K562 (cell line): Measurements from ENCODE around the gene SCAMP3. TPM values are rescaled to one million over a fixed set of nuclear protein-coding genes. Genes with fewer than 3 reads are reported as not detected.
A peak's percentile ranks its signal among the peaks of the same experiment; 100 is the strongest.

Source experiments
- CEBPG ChIP-seq, 3 experiments: fragments of 200-800 bp in 1 of 3; sonication (Bioruptor generic) in 1 of 3; sonication (generic) in 1 of 3; formaldehyde crosslinking in 1 of 3; IDR thresholded peaks in 2 of 3; conservative IDR thresholded peaks in 1 of 3; 2 replicates each; pipeline versions ENCODE4 v1.6.1 to v1.8.0; 2016 to 2022; ENCODE audit warnings: missing compliant biosample characterization in 2 of 3, missing genetic modification characterization in 2 of 3, mild to moderate bottlenecking in 1 of 3, missing genetic modification reagents in 1 of 3
- CREB1 ChIP-seq, 2 experiments: sonication (generic) in 1 of 2; formaldehyde crosslinking in 1 of 2; IDR thresholded peaks; 2 replicates each; pipeline versions ENCODE4 v1.6.1 to v1.8.0; 2012 to 2022; ENCODE audit warnings: inconsistent platforms in 1 of 2, mild to moderate bottlenecking in 1 of 2, missing genetic modification reagents in 1 of 2, moderate library complexity in 1 of 2
- CXXC5 ChIP-seq: fragments of 250-450 bp; sonication (Bioruptor Pico); IDR thresholded peaks from 2 replicates; pipeline ENCODE4 v1.8.0; 2022; ENCODE audit warnings: inconsistent platforms, mild to moderate bottlenecking, moderate library complexity
- ETS2 ChIP-seq: IDR thresholded peaks from 2 replicates; pipeline ENCODE4 v1.6.1; 2016; ENCODE audit warnings: borderline replicate concordance, missing genetic modification characterization, mild to moderate bottlenecking, moderate library complexity, missing compliant biosample characterization; ENCODE audit not compliant: poor library complexity, severe bottlenecking
- FOXA1 ChIP-seq: fragments of 450-650 bp; IDR thresholded peaks from 2 replicates; pipeline ENCODE4 v1.6.1; 2016; ENCODE audit warnings: mild to moderate bottlenecking, borderline replicate concordance
- HDAC2 ChIP-seq: fragments of 450-650 bp; IDR thresholded peaks from 2 replicates; pipeline ENCODE4 v1.6.1; 2016; ENCODE audit warnings: mild to moderate bottlenecking
- HDAC8 ChIP-seq: fragments of 450-650 bp; IDR thresholded peaks from 2 replicates; pipeline ENCODE4 v1.6.1; 2016; ENCODE audit warnings: mild to moderate bottlenecking, missing genetic modification characterization, moderate library complexity, missing compliant biosample characterization
- NCOA2 ChIP-seq, 2 experiments: fragments of 450-650 bp; IDR thresholded peaks; 2 replicates each; pipeline ENCODE4 v1.6.1; 2018; ENCODE audit warnings: mild to moderate bottlenecking in 2 of 2, moderate library complexity in 1 of 2; ENCODE audit not compliant: partially characterized antibody in 2 of 2
- NFE2L1 ChIP-seq: fragments of 450-650 bp; IDR thresholded peaks from 2 replicates; pipeline ENCODE4 v1.6.1; 2016; ENCODE audit warnings: missing genetic modification characterization, low read depth, mild to moderate bottlenecking, missing compliant biosample characterization, moderate library complexity, borderline replicate concordance
- NFXL1 ChIP-seq: fragments of 450-650 bp; formaldehyde crosslinking; IDR thresholded peaks from 2 replicates; pipeline ENCODE4 v1.4.0; 2021; ENCODE audit warnings: mild to moderate bottlenecking
- NR2C1 ChIP-seq, 2 experiments: fragments of 450-650 bp; IDR thresholded peaks; 2 replicates each; pipeline ENCODE4 v1.6.1; 2017; ENCODE audit warnings: mild to moderate bottlenecking in 2 of 2, antibody characterized with exemption in 1 of 2, inconsistent platforms in 1 of 2, missing compliant biosample characterization in 1 of 2, missing genetic modification characterization in 1 of 2
- PHF8 ChIP-seq: fragments of 200-600 bp; sonication (generic); IDR thresholded peaks from 2 replicates; pipeline ENCODE4 v1.6.1; 2012; ENCODE audit warnings: mixed run types, mild to moderate bottlenecking, inconsistent platforms, low read length, moderate library complexity, borderline replicate concordance
- RBM15 ChIP-seq: fragments of 200-400 bp; formaldehyde crosslinking; IDR thresholded peaks from 2 replicates; pipeline ENCODE4 v1.6.1; 2018; ENCODE audit warnings: mild to moderate bottlenecking, low read length, moderate library complexity; ENCODE audit not compliant: insufficient read depth
- RBM34 ChIP-seq: fragments of 200-400 bp; formaldehyde crosslinking; IDR thresholded peaks from 2 replicates; pipeline ENCODE4 v1.6.1; 2018; ENCODE audit warnings: low read length, borderline replicate concordance; ENCODE audit not compliant: insufficient read depth
- RCOR1 ChIP-seq, 2 experiments: IDR thresholded peaks; 2 replicates each; pipeline ENCODE4 v1.6.1; 2012; ENCODE audit warnings: low read depth in 2 of 2, low read length in 2 of 2, borderline replicate concordance in 1 of 2, improper control_type of control experiment in 1 of 2
- RFX7 ChIP-seq: fragments of 250-450 bp; sonication (Bioruptor Pico); IDR thresholded peaks from 2 replicates; pipeline ENCODE4 v1.5.1; 2021; ENCODE audit warnings: mild to moderate bottlenecking
- RNF2 ChIP-seq: sonication (generic); IDR thresholded peaks from 2 replicates; pipeline ENCODE4 v1.6.1; 2016
- SMC3 ChIP-seq: conservative IDR thresholded peaks from 2 replicates; pipeline ENCODE4 v1.6.1; 2011; ENCODE audit warnings: low read depth, low read length, improper control_type of control experiment; ENCODE audit not compliant: insufficient read depth
- VEZF1 ChIP-seq: fragments of 200-800 bp; sonication (Bioruptor generic); IDR thresholded peaks from 2 replicates; pipeline ENCODE4 v1.6.1; 2017; ENCODE audit warnings: missing genetic modification characterization, missing compliant biosample characterization
- WHSC1 ChIP-seq: IDR thresholded peaks from one replicate; pipeline ENCODE4 v1.6.1; 2012; ENCODE audit warnings: low read length, control low read depth, inconsistent platforms
- ZFPM2 ChIP-seq: fragments of 250-450 bp; sonication (Bioruptor Pico); IDR thresholded peaks from 2 replicates; pipeline ENCODE4 v1.5.1; 2022; ENCODE audit warnings: mild to moderate bottlenecking
- ZNF347 ChIP-seq: fragments of 450-650 bp; formaldehyde crosslinking; IDR thresholded peaks from 2 replicates; pipeline ENCODE4 v1.4.0; 2020; ENCODE audit warnings: low read depth, mild to moderate bottlenecking, moderate library complexity
- ZNF436 ChIP-seq: fragments of 250-450, 450-650 bp; sonication (Bioruptor Pico); formaldehyde crosslinking; IDR thresholded peaks from 2 replicates; pipeline ENCODE4 v1.7.0; 2020; ENCODE audit warnings: mild to moderate bottlenecking
- polyA plus RNA-seq, 8 experiments: library from polyadenylated mRNA; depleted of rRNA in 4 of 8; stranded (reverse) in 5 of 8; unstranded in 3 of 8; fragments of >200 nt; fragmentation: Nextera tagmentation in 2 of 8; fragmentation: Illumina TruSeq in 1 of 8; extraction: Ambion mirVana in 2 of 8; extraction: Trizol in 1 of 8; gene quantifications; 2 replicates each; pipeline versions ENCODE4 v1.2.1 to v1.2.3, GENCODE V29; 2011 to 2014; ENCODE audit warnings: inconsistent platforms in 1 of 8, missing spikeins in 1 of 8
- total RNA-seq, 7 experiments: library from RNA; depleted of rRNA in 6 of 7; stranded (reverse); fragments of >200 nt in 6 of 7; fragmentation: Illumina TruSeq in 2 of 7; extraction: Trizol in 2 of 7; gene quantifications; 2 replicates each; pipeline versions ENCODE4 v1.2.1 to v1.2.3, GENCODE V29; 2011 to 2021; ENCODE audit warnings: low replicate concordance in 1 of 7
- TF ChIP-seq, protein P1 (sequence below): fragments of 450-650 bp; formaldehyde crosslinking; IDR thresholded peaks from 2 replicates; pipeline ENCODE4 v1.4.0; 2020; ENCODE audit warnings: mild to moderate bottlenecking, moderate library complexity
- TF ChIP-seq, protein P2 (sequence below): sonication (generic); formaldehyde crosslinking; IDR thresholded peaks from 2 replicates; pipeline ENCODE4 v1.9.0; 2022; ENCODE audit warnings: mild to moderate bottlenecking, missing genetic modification reagents

The SCAMP3 gene
- total and polyA plus RNA-seq, 9 of the 15 experiments (the other 6 are each of a cell fraction or from before 2014, with no cell fraction given) = 14.2 to 131 (median 86.1) TPM

DNA sequence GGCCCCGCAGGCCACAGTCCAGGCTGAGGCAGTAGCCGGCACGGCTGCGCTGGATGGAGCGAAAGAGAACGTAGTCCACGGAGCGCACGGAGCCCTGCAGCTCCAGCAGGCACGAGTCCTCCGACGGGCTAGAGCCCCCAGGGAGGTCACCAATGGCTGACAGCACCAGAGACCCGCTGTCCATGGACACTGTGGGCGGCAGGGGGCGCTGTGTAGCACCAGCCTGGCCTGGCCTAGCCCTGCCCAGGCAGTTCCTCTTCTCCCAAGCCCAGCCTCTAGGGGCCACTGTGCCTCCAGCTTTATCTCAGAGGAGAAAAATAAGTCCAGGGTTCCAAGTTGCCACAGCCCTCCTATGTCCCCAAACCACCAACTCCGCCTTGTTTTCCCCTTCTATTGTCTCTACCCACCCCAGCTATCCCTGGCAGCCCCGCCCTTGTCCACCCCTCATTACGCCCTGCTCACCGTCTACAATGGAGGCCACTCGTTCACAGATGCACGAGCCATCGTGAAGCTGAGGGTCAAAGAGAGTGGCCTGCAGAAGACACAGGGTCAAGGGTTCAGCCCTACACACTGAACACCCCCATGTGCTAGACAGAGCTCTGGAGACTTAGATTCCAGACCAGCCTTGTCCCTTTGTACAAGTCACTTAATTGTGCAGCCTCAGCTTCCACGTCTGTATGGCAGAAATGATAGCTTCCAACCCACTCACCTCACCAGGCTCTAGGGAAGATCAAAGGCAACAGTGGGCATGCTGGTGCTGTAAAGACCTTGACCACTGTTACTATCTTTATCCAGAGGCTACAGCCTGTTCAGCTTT, 11.3 kb downstream of the SCAMP3 start (continued):
- TF ChIP-seq PHF8 = no peak
- no peak for TF ChIP-seq ETS2 (tag)
- TF ChIP-seq ZNF436 (CRISPR knock-in tag) = no peak
- TF ChIP-seq RNF2 = no peak
- TF ChIP-seq NFE2L1 = no peak
- TF ChIP-seq ZFPM2 (CRISPR knock-in tag) = no peak
- peak; percentile 97 for TF ChIP-seq SMC3
- TF ChIP-seq HDAC8 (tag) = no peak
- TF ChIP-seq, protein P1, sequence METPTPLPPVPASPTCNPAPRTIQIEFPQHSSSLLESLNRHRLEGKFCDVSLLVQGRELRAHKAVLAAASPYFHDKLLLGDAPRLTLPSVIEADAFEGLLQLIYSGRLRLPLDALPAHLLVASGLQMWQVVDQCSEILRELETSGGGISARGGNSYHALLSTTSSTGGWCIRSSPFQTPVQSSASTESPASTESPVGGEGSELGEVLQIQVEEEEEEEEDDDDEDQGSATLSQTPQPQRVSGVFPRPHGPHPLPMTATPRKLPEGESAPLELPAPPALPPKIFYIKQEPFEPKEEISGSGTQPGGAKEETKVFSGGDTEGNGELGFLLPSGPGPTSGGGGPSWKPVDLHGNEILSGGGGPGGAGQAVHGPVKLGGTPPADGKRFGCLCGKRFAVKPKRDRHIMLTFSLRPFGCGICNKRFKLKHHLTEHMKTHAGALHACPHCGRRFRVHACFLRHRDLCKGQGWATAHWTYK (CRISPR knock-in tag) = peak; percentile 69; the same call in 1 of the 2 replicates
- TF ChIP-seq RCOR1 (IDR thresholded peaks at IDR 0.05; ENCODE audit: borderline replicate concordance in 1 of 2, low read depth in 2 of 2, low read length in 2 of 2) = peak in 1 of 2 experiments; percentile 72; a peak in 1 of 4 replicates
- TF ChIP-seq HDAC2 = no peak
- no peak for TF ChIP-seq RBM34
- TF ChIP-seq, protein P2, sequence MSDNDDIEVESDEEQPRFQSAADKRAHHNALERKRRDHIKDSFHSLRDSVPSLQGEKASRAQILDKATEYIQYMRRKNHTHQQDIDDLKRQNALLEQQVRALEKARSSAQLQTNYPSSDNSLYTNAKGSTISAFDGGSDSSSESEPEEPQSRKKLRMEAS (CRISPR knock-in tag) = no peak; the same call in 1 of the 2 replicates
- no peak for TF ChIP-seq FOXA1
- no peak for TF ChIP-seq CEBPG (CRISPR knock-in tag; IDR thresholded peaks at IDR 0.05)
- TF ChIP-seq CEBPG (tag; conservative IDR thresholded peaks at IDR 0.05 in 1 of 2, IDR thresholded peaks at IDR 0.05 in 1 of 2) = no peak
- TF ChIP-seq ZNF347 = no peak
- no peak for TF ChIP-seq WHSC1
- TF ChIP-seq CXXC5 (CRISPR knock-in tag) = no peak
- no peak for TF ChIP-seq NCOA2 (IDR thresholded peaks at IDR 0.05; ENCODE audit: partially characterized antibody in 2 of 2)
- no peak for TF ChIP-seq RFX7 (CRISPR knock-in tag)
- no peak for TF ChIP-seq NR2C1 (IDR thresholded peaks at IDR 0.05)
- TF ChIP-seq NR2C1 (tag; IDR thresholded peaks at IDR 0.05) = no peak
- TF ChIP-seq CREB1 (IDR thresholded peaks at IDR 0.05) = peak; percentile 31; the same call in 1 of the 2 replicates
- no peak for TF ChIP-seq CREB1 (CRISPR knock-in tag; IDR thresholded peaks at IDR 0.05)
- peak; percentile 51; the same call in 1 of the 2 replicates for TF ChIP-seq VEZF1
- no peak for TF ChIP-seq RBM15
- no peak for TF ChIP-seq NFXL1
